Caco-2 (cell line): ENCODE data around the gene UNC79. TPM values are rescaled to one million over a fixed set of nuclear protein-coding genes. Genes with fewer than 3 reads are reported as not detected.

Experiments
- BruUV-seq: library from RNA; stranded (reverse); fragments of 400-500 nt; replicated peaks from 2 replicates; lab custom pipeline; 2021; lab: Mats Ljungman, UMichigan
- CTCF ChIA-PET: fragments of 300-600 bp; sonication (Branson Sonifier 250); formaldehyde crosslinking; loops from one replicate; lab custom pipeline; 2022; ENCODE audit warnings: antibody characterized with exemption; lab: Charles Lee
- POLR2A ChIA-PET: fragments of 300-600 bp; sonication (Branson Sonifier 250); formaldehyde crosslinking; loops from one replicate; lab custom pipeline; 2022; ENCODE audit warnings: antibody characterized with exemption; lab: Charles Lee
- DNase-seq, 2 experiments: peaks; one replicate each; pipeline versions ENCODE4 v3.0.0 to v3.0.0-alpha.2; 2020 to 2022
- H3K27me3 ChIP-seq: replicated peaks from 2 replicates; pipeline ENCODE4 v1.6.0; 2011; ENCODE audit warnings: low read length; ENCODE audit not compliant: control insufficient read depth, insufficient read depth
- H3K36me3 ChIP-seq: 2 replicates; pipeline ENCODE4 v1.5.1; 2011; ENCODE audit warnings: low read length; ENCODE audit not compliant: control insufficient read depth, insufficient read depth
- H3K4me1 ChIP-seq: fragments of 250-450 bp; sonication (Bioruptor Pico); 2 replicates; pipeline ENCODE4 v1.5.1; 2020; ENCODE audit warnings: mild to moderate bottlenecking
- H3K4me3 ChIP-seq: 2 replicates; pipeline ENCODE4 v1.5.1; 2011; ENCODE audit warnings: low read depth, mild to moderate bottlenecking, control low read depth, low read length
- H3K9me3 ChIP-seq: fragments of 250-450 bp; sonication (Bioruptor Pico); 2 replicates; pipeline ENCODE4 v1.5.1; 2020; ENCODE audit warnings: mild to moderate bottlenecking, moderate library complexity
- H3K27ac Mint-ChIP-seq: one replicate; pipeline ENCODE4 v1.8.0; 2022; ENCODE audit warnings: mixed read lengths; ENCODE audit not compliant: unreplicated experiment
- H3K27me3 Mint-ChIP-seq: one replicate; pipeline ENCODE4 v1.8.0; 2022; ENCODE audit warnings: mixed read lengths; ENCODE audit not compliant: insufficient read depth, unreplicated experiment
- H3K36me3 Mint-ChIP-seq: one replicate; pipeline ENCODE4 v1.8.0; 2022; ENCODE audit warnings: mild to moderate bottlenecking, mixed read lengths; ENCODE audit not compliant: insufficient read depth, unreplicated experiment
- H3K4me1 Mint-ChIP-seq: one replicate; pipeline ENCODE4 v1.8.0; 2022; ENCODE audit warnings: low read depth, mixed read lengths; ENCODE audit not compliant: unreplicated experiment
- H3K4me3 Mint-ChIP-seq: one replicate; pipeline ENCODE4 v1.8.0; 2022; ENCODE audit warnings: mild to moderate bottlenecking, moderate library complexity, mixed read lengths; ENCODE audit not compliant: unreplicated experiment
- H3K9me3 Mint-ChIP-seq: one replicate; pipeline ENCODE4 v1.8.0; 2022; ENCODE audit warnings: mixed read lengths; ENCODE audit not compliant: unreplicated experiment
- intact Hi-C: fragments of 100-400 bp; cut with micrococcal nuclease; formaldehyde crosslinking; loops from one replicate; pipeline ENCODE4 v1.10.0; 2022; ENCODE audit not compliant: unreplicated experiment
- total RNA-seq: library from RNA; stranded (reverse); gene quantifications from 2 replicates; pipeline ENCODE4 v1.2.3, GENCODE V29; 2022
- TF ChIP-seq, protein P1 (sequence below), 2 experiments: fragments of 200-600 bp in 1 of 2; IDR thresholded peaks; 1 replicate in 1 of 2; 2 replicates in 1 of 2; pipeline versions ENCODE4 v1.5.1 to v1.8.0; 2011 to 2022; ENCODE audit warnings: antibody characterized with exemption in 1 of 2, control low read depth in 1 of 2, inconsistent platforms in 1 of 2, low read depth in 1 of 2, low read length in 1 of 2, mild to moderate bottlenecking in 1 of 2, moderate library complexity in 1 of 2; ENCODE audit not compliant: insufficient read depth in 1 of 2, severe bottlenecking in 1 of 2, unreplicated experiment in 1 of 2

Gene UNC79
- total RNA-seq, 1 experiment from 2014 or later = 0.07 TPM

DNA sequence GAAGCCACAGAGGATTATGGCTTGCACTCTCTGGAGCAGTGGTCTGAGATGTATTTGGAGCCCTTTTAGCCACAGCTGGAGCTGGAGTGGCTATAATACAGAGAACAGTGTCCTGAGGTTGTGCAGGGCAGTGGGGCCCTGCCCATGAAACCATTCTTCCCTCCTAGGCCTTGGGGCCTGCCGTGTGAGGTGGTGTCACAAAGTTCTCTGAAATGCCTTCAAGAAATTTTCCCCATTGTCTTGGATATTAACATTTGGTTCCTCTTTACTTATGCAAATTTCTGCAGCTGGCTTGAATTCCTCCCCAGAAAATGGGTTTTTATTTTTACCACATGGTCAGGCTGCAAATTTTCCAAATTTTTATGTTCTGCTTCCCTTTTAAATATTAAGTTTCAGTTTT, 79.3 kb downstream of the UNC79 start:
- Histone ChIP-seq H3K36me3 (no peaks in the 10 kb centered on the region), H3K4me3 (no peak overlapping the region), H3K27me3 (no peaks in the 10 kb centered on the region), H3K4me1 (no peaks in the 10 kb centered on the region), H3K9me3 (no peaks in the 10 kb centered on the region)
- TF ChIP-seq, protein P1, sequence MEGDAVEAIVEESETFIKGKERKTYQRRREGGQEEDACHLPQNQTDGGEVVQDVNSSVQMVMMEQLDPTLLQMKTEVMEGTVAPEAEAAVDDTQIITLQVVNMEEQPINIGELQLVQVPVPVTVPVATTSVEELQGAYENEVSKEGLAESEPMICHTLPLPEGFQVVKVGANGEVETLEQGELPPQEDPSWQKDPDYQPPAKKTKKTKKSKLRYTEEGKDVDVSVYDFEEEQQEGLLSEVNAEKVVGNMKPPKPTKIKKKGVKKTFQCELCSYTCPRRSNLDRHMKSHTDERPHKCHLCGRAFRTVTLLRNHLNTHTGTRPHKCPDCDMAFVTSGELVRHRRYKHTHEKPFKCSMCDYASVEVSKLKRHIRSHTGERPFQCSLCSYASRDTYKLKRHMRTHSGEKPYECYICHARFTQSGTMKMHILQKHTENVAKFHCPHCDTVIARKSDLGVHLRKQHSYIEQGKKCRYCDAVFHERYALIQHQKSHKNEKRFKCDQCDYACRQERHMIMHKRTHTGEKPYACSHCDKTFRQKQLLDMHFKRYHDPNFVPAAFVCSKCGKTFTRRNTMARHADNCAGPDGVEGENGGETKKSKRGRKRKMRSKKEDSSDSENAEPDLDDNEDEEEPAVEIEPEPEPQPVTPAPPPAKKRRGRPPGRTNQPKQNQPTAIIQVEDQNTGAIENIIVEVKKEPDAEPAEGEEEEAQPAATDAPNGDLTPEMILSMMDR (IDR thresholded peaks at IDR 0.05; ENCODE audit: insufficient read depth in 1 of 2, low read depth in 1 of 2, low read length in 1 of 2, severe bottlenecking in 1 of 2, unreplicated experiment in 1 of 2) = no peak
- H3K4me1 Mint-ChIP-seq = no peaks in the 10 kb centered on the region
- H3K27ac Mint-ChIP-seq = no peak overlapping the region
- no peak overlapping the region for H3K4me3 Mint-ChIP-seq
- ChIA-PET POLR2A (no interaction called here), CTCF (no interaction called here)
- DNase-seq = no peak
- no peaks in the 10 kb centered on the region for H3K36me3 Mint-ChIP-seq
- H3K27me3 Mint-ChIP-seq = peaks cover 7% of the 10 kb centered on the region
- intact Hi-C loops = no loop called here
- no TSS peak for BruUV-seq
- peaks cover 10% of the 10 kb centered on the region for H3K9me3 Mint-ChIP-seq

DNA sequence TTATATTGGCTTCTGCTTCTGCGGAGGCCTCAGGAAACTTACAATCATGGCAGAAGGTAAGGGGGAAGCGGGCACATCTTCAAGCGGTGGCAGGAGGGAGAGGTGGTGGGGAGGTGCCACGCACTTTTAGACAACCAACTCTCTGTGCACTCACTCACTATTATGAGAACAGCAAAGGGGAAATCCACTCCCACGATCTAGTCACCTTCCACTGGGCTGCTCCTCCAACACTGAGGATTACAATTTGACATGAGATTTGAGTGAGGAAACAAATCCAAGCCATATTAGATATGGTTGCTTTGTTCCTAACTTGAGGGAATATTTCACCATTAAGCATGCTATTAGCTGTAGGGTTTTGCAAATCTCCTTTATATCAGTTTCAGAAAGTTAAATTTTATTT, 80.3 kb downstream of the UNC79 start:
- CTCF ChIA-PET = no interaction called here
- H3K4me1 ChIP-seq = no peaks in the 10 kb centered on the region
- Mint-ChIP-seq H3K4me1 (no peaks in the 10 kb centered on the region), H3K27ac (no peak overlapping the region), H3K9me3 (peaks cover under 1% of the 10 kb centered on the region), H3K27me3 (peaks cover 4% of the 10 kb centered on the region), H3K36me3 (no peaks in the 10 kb centered on the region), H3K4me3 (no peak overlapping the region)
- H3K9me3 ChIP-seq = no peaks in the 10 kb centered on the region
- no peaks in the 10 kb centered on the region for H3K27me3 ChIP-seq
- TF ChIP-seq, protein P1 (IDR thresholded peaks at IDR 0.05; ENCODE audit: insufficient read depth in 1 of 2, low read depth in 1 of 2, low read length in 1 of 2, severe bottlenecking in 1 of 2, unreplicated experiment in 1 of 2) = no peak
- BruUV-seq = no TSS peak
- H3K36me3 ChIP-seq = no peaks in the 10 kb centered on the region
- POLR2A ChIA-PET = no interaction called here
- DNase-seq = no peak
- intact Hi-C loops = no loop called here
- no peak overlapping the region for H3K4me3 ChIP-seq

DNA sequence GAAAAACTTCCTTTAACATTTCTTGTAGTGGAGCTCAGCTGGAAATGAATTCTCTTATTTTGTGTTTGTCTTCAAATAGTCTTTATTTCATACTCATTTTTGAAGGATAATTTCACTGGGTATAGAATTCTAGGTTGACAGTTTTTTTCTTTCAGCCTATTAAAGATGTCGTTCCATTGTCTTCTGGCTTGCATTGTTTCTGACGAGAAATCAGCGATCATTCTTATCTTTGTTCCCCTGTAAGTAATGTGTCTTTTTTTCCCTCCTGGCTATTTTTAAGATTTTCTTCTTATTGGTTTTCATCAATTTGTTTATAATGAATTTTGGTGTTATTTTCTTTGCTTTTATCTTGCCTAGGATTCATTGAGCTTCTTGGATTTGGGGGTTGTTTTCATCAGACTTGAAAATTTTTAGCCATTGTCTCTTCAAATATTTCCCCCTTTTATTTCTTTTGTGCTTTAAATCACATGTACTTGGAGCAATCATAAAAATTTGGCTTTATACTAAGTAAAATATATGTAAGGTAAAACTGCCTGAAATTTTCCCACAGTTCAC, 89.4 kb downstream of the UNC79 start:
- Mint-ChIP-seq H3K4me3 (no peak overlapping the region), H3K36me3 (no peaks in the 10 kb centered on the region), H3K27me3 (peaks cover 3% of the 10 kb centered on the region), H3K4me1 (no peaks in the 10 kb centered on the region), H3K9me3 (peaks cover 44% of the 10 kb centered on the region), H3K27ac (no peak overlapping the region)
- peaks cover 14% of the 10 kb centered on the region; the same call in 1 of the 2 replicates for H3K9me3 ChIP-seq
- DNase-seq = no peak
- H3K4me1 ChIP-seq = no peaks in the 10 kb centered on the region
- no TSS peak for BruUV-seq
- no peaks in the 10 kb centered on the region for H3K36me3 ChIP-seq
- ChIA-PET POLR2A (no interaction called here), CTCF (no interaction called here)
- no peak overlapping the region for H3K4me3 ChIP-seq
- intact Hi-C loops = no loop called here
- H3K27me3 ChIP-seq = no peaks in the 10 kb centered on the region
- TF ChIP-seq, protein P1 (IDR thresholded peaks at IDR 0.05; ENCODE audit: insufficient read depth in 1 of 2, low read depth in 1 of 2, low read length in 1 of 2, severe bottlenecking in 1 of 2, unreplicated experiment in 1 of 2) = no peak
